GM19193 (cell line): ENCODE results near the gene TANC1.

ENCODE experiments used
- POLR2A ChIP-seq: IDR thresholded peaks from 4 replicates; pipeline ENCODE4 v1.6.1; 2011; ENCODE audit not compliant: insufficient read depth, insufficient read length; ENCODE audit errors: extremely low read depth

Gene TANC1

GRCh38 chr2:159118859-159119500 is 150.5 kb downstream of the TANC1 start:
- TF ChIP-seq POLR2A = no peak

GRCh38 chr2:159119652-159120257 is 151.3 kb downstream of the TANC1 start:
- TF ChIP-seq POLR2A = no peak

GRCh38 chr2:159123786-159124185 is 155.3 kb downstream of the TANC1 start:
- no peak for TF ChIP-seq POLR2A

- no peak for TF ChIP-seq POLR2A
These were observed 156.0 kb downstream of the TANC1 start for GRCh38 chr2:159124441-159124911.

- no peak for TF ChIP-seq POLR2A
These were observed 156.6 kb downstream of the TANC1 start for GRCh38 chr2:159124931-159125467.

- TF ChIP-seq POLR2A = no peak
These were observed 157.4 kb downstream of the TANC1 start for GRCh38 chr2:159125858-159126257.

GRCh38 chr2:159126432-159127022 is 158.1 kb downstream of the TANC1 start:
- no peak for TF ChIP-seq POLR2A

GRCh38 chr2:159128191-159128590 is 159.8 kb downstream of the TANC1 start:
- TF ChIP-seq POLR2A = no peak

- TF ChIP-seq POLR2A = no peak
These were observed 160.8 kb downstream of the TANC1 start for GRCh38 chr2:159129269-159129668.

- no peak for TF ChIP-seq POLR2A
These were observed 161.4 kb downstream of the TANC1 start for GRCh38 chr2:159129824-159130223.

GRCh38 chr2:159130302-159130701 is 161.9 kb downstream of the TANC1 start:
- TF ChIP-seq POLR2A = no peak

GRCh38 chr2:159131267-159131913 is 162.9 kb downstream of the TANC1 start:
- no peak for TF ChIP-seq POLR2A

GRCh38 chr2:159131914-159132281 is 163.5 kb downstream of the TANC1 start:
- TF ChIP-seq POLR2A = no peak

- TF ChIP-seq POLR2A = no peak
These were observed 165.4 kb downstream of the TANC1 start for GRCh38 chr2:159133797-159134196.

- no peak for TF ChIP-seq POLR2A
These were observed 166.5 kb downstream of the TANC1 start for GRCh38 chr2:159134979-159135378.

- TF ChIP-seq POLR2A = no peak
These were observed 168.0 kb downstream of the TANC1 start for GRCh38 chr2:159136391-159136790.

GRCh38 chr2:159137511-159138241 is 169.2 kb downstream of the TANC1 start:
- no peak for TF ChIP-seq POLR2A
